Stomach (tissue), 4 donors: ENCODE results near the gene JUNB.

ENCODE experiments used
- POLR2A ChIP-seq, 4 donors: fragments of 450-650 bp; IDR thresholded peaks; one replicate each; pipeline ENCODE4 v1.6.1; 2016; ENCODE audit warnings: antibody characterized with exemption in 4 of 4, control low read depth in 2 of 4, mild to moderate bottlenecking in 1 of 4, moderate library complexity in 1 of 4
- TF ChIP-seq, protein P1 (sequence below), 7 experiments: fragments of 450-650 bp in 4 of 7; fragments of 200-600 bp in 3 of 7; sonication (generic) in 3 of 7; IDR thresholded peaks; one replicate each; pipeline ENCODE4 v1.5.1; 2016 to 2019; ENCODE audit warnings: antibody characterized with exemption in 7 of 7, control low read depth in 2 of 7, mild to moderate bottlenecking in 1 of 7

DNA sequence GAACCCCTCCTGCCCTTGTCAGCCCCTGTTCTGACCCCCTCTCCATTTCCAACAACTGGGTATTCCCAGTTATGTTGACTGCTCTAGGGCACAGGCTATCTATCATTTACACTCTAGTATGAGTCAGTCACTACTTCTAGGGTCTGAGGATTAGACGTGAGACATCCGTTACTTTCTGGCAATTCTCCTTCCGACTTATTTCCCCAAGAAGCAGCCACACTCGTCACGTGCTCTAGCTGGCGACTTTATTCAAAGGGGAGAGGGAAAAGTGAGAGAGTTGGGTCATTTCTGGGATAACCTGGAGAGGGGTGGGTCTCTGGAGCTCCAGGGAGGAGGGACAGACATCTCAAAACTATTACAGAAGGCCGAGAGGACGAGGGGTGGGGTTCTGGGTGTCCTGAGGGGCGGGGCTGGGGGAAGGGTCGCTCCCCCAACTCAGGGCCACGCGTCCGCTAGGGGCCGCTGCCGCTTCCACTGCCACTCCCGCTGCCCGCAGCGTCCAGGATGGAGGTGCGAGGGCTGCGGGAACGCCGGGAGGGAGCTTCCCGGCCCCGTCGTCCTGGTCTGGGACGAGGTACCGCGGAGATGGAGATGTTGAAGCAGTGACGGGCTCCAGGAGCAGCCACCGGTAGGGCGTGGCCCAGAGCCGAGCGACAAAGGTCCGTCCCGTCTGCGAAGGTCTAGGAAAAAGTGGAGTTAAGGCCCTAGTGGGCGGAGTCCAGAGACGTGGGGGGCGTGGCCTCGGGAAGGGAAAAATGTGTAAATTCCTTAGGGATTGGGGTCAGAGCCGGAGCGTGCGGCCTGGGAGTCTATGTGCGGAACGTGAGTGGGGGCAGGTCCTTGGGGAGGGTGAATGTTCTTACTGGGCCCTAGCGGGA lies 34.2 kb downstream of the JUNB start:
- TF ChIP-seq, protein P1, sequence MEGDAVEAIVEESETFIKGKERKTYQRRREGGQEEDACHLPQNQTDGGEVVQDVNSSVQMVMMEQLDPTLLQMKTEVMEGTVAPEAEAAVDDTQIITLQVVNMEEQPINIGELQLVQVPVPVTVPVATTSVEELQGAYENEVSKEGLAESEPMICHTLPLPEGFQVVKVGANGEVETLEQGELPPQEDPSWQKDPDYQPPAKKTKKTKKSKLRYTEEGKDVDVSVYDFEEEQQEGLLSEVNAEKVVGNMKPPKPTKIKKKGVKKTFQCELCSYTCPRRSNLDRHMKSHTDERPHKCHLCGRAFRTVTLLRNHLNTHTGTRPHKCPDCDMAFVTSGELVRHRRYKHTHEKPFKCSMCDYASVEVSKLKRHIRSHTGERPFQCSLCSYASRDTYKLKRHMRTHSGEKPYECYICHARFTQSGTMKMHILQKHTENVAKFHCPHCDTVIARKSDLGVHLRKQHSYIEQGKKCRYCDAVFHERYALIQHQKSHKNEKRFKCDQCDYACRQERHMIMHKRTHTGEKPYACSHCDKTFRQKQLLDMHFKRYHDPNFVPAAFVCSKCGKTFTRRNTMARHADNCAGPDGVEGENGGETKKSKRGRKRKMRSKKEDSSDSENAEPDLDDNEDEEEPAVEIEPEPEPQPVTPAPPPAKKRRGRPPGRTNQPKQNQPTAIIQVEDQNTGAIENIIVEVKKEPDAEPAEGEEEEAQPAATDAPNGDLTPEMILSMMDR (IDR thresholded peaks at IDR 0.05), result peak in 2 of 7 experiments; percentile 28 to 29
- no peak for TF ChIP-seq POLR2A (IDR thresholded peaks at IDR 0.05)
